PC-9 (cell line): ENCODE data around the gene CEP85L. TPM values are rescaled to one million over a fixed set of nuclear protein-coding genes. Genes with fewer than 3 reads are reported as not detected.

Source experiments
- BruUV-seq: library from RNA; stranded (reverse); fragments of 400-500 nt; replicated peaks from 2 replicates; lab custom pipeline; 2021; lab: Mats Ljungman, UMichigan
- CTCF ChIA-PET: fragments of 300-600 bp; sonication (Branson Sonifier 250); formaldehyde crosslinking; loops from one replicate; lab custom pipeline; 2022; ENCODE audit warnings: antibody characterized with exemption; lab: Charles Lee
- POLR2A ChIA-PET: fragments of 300-600 bp; sonication (Branson Sonifier 250); formaldehyde crosslinking; loops from one replicate; lab custom pipeline; 2022; ENCODE audit warnings: antibody characterized with exemption; ENCODE audit not compliant: unreplicated experiment; lab: Charles Lee
- DNase-seq, 2 experiments: peaks; one replicate each; pipeline versions ENCODE4 v3.0.0 to v3.0.0-alpha.2; 2015 to 2022; ENCODE audit warnings: mixed read lengths in 1 of 2
- H2AFZ ChIP-seq: fragments of 200-600 bp; sonication (generic); 2 replicates; pipeline ENCODE4 v1.8.1; 2017; ENCODE audit warnings: antibody characterized with exemption
- H3F3A ChIP-seq: fragments of 200-600 bp; sonication (generic); 2 replicates; pipeline ENCODE4 v1.8.1; 2017; ENCODE audit warnings: antibody characterized with exemption, mild to moderate bottlenecking, low read depth; ENCODE audit not compliant: insufficient read depth
- H3K27ac ChIP-seq: fragments of 200-600 bp; sonication (generic); 2 replicates; pipeline ENCODE4 v1.6.1; 2016; ENCODE audit warnings: mixed run types
- H3K27me3 ChIP-seq: fragments of 200-600 bp; sonication (generic); 2 replicates; pipeline ENCODE4 v1.6.1; 2016; ENCODE audit warnings: low read depth, mixed run types; ENCODE audit not compliant: insufficient read depth
- H3K36me3 ChIP-seq: fragments of 200-600 bp; sonication (generic); 2 replicates; pipeline ENCODE4 v1.6.1; 2016; ENCODE audit warnings: low read depth, mixed run types
- H3K4me1 ChIP-seq: fragments of 200-600 bp; sonication (generic); replicated peaks from 2 replicates; pipeline ENCODE4 v1.6.1; 2016; ENCODE audit warnings: mixed run types; ENCODE audit not compliant: insufficient read depth
- H3K4me2 ChIP-seq: fragments of 200-600 bp; sonication (generic); 2 replicates; pipeline ENCODE4 v1.6.1; 2017; ENCODE audit warnings: mixed run types
- H3K4me3 ChIP-seq: fragments of 200-600 bp; sonication (generic); 2 replicates; pipeline ENCODE4 v1.6.1; 2016; ENCODE audit warnings: mixed run types
- H3K79me2 ChIP-seq: fragments of 200-600 bp; sonication (generic); 2 replicates; pipeline ENCODE4 v1.6.1; 2017; ENCODE audit warnings: low read depth, mixed run types
- H3K9me2 ChIP-seq: fragments of 200-600 bp; sonication (generic); 2 replicates; pipeline ENCODE4 v1.8.1; 2017; ENCODE audit warnings: mild to moderate bottlenecking; ENCODE audit not compliant: insufficient read depth
- H3K9me3 ChIP-seq: fragments of 200-600 bp; sonication (generic); 2 replicates; pipeline ENCODE4 v1.8.1; 2016; ENCODE audit warnings: low read depth; ENCODE audit not compliant: insufficient read depth
- H4K20me1 ChIP-seq: fragments of 200-600 bp; sonication (generic); 2 replicates; pipeline ENCODE4 v1.8.1; 2017; ENCODE audit not compliant: insufficient read depth
- CTCF ChIP-seq: fragments of 200-600 bp; sonication (generic); conservative IDR thresholded peaks from 2 replicates; pipeline ENCODE4 v1.6.1; 2017; ENCODE audit warnings: mixed run types, antibody characterized with exemption, mild to moderate bottlenecking, moderate library complexity
- EZH2 ChIP-seq: fragments of 200-600 bp; sonication (generic); IDR thresholded peaks from 2 replicates; pipeline ENCODE4 v1.8.0; 2017; ENCODE audit warnings: antibody characterized with exemption, low read depth
- intact Hi-C: fragments of 100-400 bp; cut with micrococcal nuclease; formaldehyde crosslinking; loops from one replicate; pipeline ENCODE4 v1.10.0; 2022; ENCODE audit not compliant: unreplicated experiment
- total RNA-seq: library from RNA; stranded (reverse); gene quantifications from 2 replicates; pipeline ENCODE4 v1.2.3, GENCODE V29; 2021

CEP85L gene
- total RNA-seq, 1 experiment from 2014 or later = 3.0 TPM

GRCh38 chr6:118594877-118595276 is 56.5 kb downstream of the CEP85L start:
- no peaks in the 10 kb centered on the region for H3K9me3 ChIP-seq
- ChIA-PET POLR2A (no interaction called here), CTCF (no interaction called here)
- no peak overlapping the region for H3K4me3 ChIP-seq
- no peak overlapping the region for H3K4me2 ChIP-seq
- intact Hi-C loops = no loop called here
- TF ChIP-seq CTCF = no peak
- TF ChIP-seq EZH2 = no peak
- no peaks in the 10 kb centered on the region for H3K36me3 ChIP-seq
- no TSS peak for BruUV-seq
- H2AFZ ChIP-seq = no peak overlapping the region
- H4K20me1 ChIP-seq = no peaks in the 10 kb centered on the region
- no peaks in the 10 kb centered on the region for H3F3A ChIP-seq
- H3K27me3 ChIP-seq = no peaks in the 10 kb centered on the region
- no peak overlapping the region for H3K27ac ChIP-seq
- no peaks in the 10 kb centered on the region; the same call in 1 of the 2 replicates for H3K79me2 ChIP-seq
- H3K4me1 ChIP-seq = no peaks in the 10 kb centered on the region
- DNase-seq = no peak
- H3K9me2 ChIP-seq = no peaks in the 10 kb centered on the region

- Histone ChIP-seq H3K9me3 (no peaks in the 10 kb centered on the region), H3K4me2 (no peak overlapping the region), H3K4me3 (no peak overlapping the region), H3K27ac (no peak overlapping the region), H2AFZ (no peak overlapping the region), H4K20me1 (no peaks in the 10 kb centered on the region), H3K9me2 (no peaks in the 10 kb centered on the region), H3K27me3 (no peaks in the 10 kb centered on the region), H3K4me1 (no peaks in the 10 kb centered on the region), H3F3A (no peaks in the 10 kb centered on the region), H3K79me2 (no peaks in the 10 kb centered on the region; the same call in 1 of the 2 replicates), H3K36me3 (no peaks in the 10 kb centered on the region)
- DNase-seq = no peak
- TF ChIP-seq CTCF (no peak), EZH2 (no peak)
- CTCF ChIA-PET = no interaction called here
- intact Hi-C loops = no loop called here
- no TSS peak for BruUV-seq
- POLR2A ChIA-PET = no interaction called here
These were observed 59.5 kb downstream of the CEP85L start for GRCh38 chr6:118591897-118592296.

- Histone ChIP-seq H3K36me3 (no peaks in the 10 kb centered on the region), H3F3A (no peaks in the 10 kb centered on the region), H3K4me3 (no peak overlapping the region), H4K20me1 (no peaks in the 10 kb centered on the region), H3K9me2 (no peaks in the 10 kb centered on the region; the same call in 1 of the 2 replicates), H3K27me3 (no peaks in the 10 kb centered on the region), H3K4me1 (no peaks in the 10 kb centered on the region), H2AFZ (no peak overlapping the region), H3K27ac (no peak overlapping the region), H3K79me2 (no peaks in the 10 kb centered on the region), H3K4me2 (no peak overlapping the region), H3K9me3 (no peaks in the 10 kb centered on the region)
- CTCF ChIA-PET = no interaction called here
- no TSS peak for BruUV-seq
- DNase-seq = no peak
- intact Hi-C loops = loop anchor here (10.0 kb wide), 1 partner anchor 1245 kb away; no protein-coding TSS in a partner anchor
- TF ChIP-seq CTCF = no peak
- no peak for TF ChIP-seq EZH2
- POLR2A ChIA-PET = no interaction called here
These were observed 61.6 kb downstream of the CEP85L start for GRCh38 chr6:118589649-118590365.
